K562 (cell line): ENCODE data around the gene OR6Y1. TPM values are rescaled to one million over a fixed set of nuclear protein-coding genes. Genes with fewer than 3 reads are reported as not detected.

Experiments used
- ATAC-seq: fragments of 200-7000 bp; cut with Tn5 transposase; 3 replicates; pipeline ENCODE4 v1.9.1; 2020; ENCODE audit warnings: moderate library complexity
- BruUV-seq: library from RNA; stranded (reverse); fragments of 400-500 nt; replicated peaks from 2 replicates; lab custom pipeline; 2021; lab: Mats Ljungman, UMichigan
- CTCF ChIA-PET: fragments of 300-600 bp; formaldehyde crosslinking; extraction: SDS; loops from one replicate; lab custom pipeline; 2021; ENCODE audit warnings: low intra/inter-chr PET ratio; lab: Yijun Ruan, JAX
- POLR2A ChIA-PET: fragments of 300-600, 350-650 bp; sonication (Branson Sonifier 250); formaldehyde crosslinking; extraction: SDS; loops from one replicate; lab custom pipeline; 2021; ENCODE audit warnings: antibody characterized with exemption, inconsistent platforms; lab: Yijun Ruan, JAX
- DNase-seq, 4 experiments: peaks; one replicate each; pipeline versions ENCODE4 v3.0.0 to v3.0.0-alpha.2; 2011 to 2018; ENCODE audit warnings: low spot score in 3 of 4, mixed read lengths in 3 of 4; ENCODE audit errors: extremely low read depth in 1 of 4
- FAIRE-seq: peaks from 2 replicates; lab custom pipeline; 2011; peaks lifted over from hg19 to GRCh38; lab: Jason Lieb, UNC
- H2AFZ ChIP-seq: 2 replicates; pipeline ENCODE4 v1.6.0; 2011; ENCODE audit warnings: low read depth, low read length, control low read depth, inconsistent platforms
- H3K27ac ChIP-seq: fragments of 200-600 bp; 3 replicates; pipeline ENCODE4 v1.8.0; 2011; ENCODE audit warnings: low read depth, mild to moderate bottlenecking, control low read depth, inconsistent platforms, low read length, moderate library complexity, mixed read lengths; ENCODE audit errors: extremely low read depth
- H3K27me3 ChIP-seq, 2 experiments: fragments of 300-600 bp in 1 of 2; 2 replicates in 1 of 2; 3 replicates in 1 of 2; pipeline versions ENCODE4 v1.6.0 to v1.8.0; 2011; ENCODE audit warnings: inconsistent platforms in 2 of 2, low read length in 2 of 2, mild to moderate bottlenecking in 1 of 2, mixed read lengths in 1 of 2, moderate library complexity in 1 of 2; ENCODE audit not compliant: control insufficient read depth in 2 of 2, insufficient read depth in 2 of 2
- H3K36me3 ChIP-seq: fragments of 300-600 bp; 3 replicates; pipeline ENCODE4 v1.8.0; 2011; ENCODE audit warnings: mild to moderate bottlenecking, low read length, inconsistent platforms; ENCODE audit not compliant: control insufficient read depth, insufficient read depth
- H3K4me1 ChIP-seq, 2 experiments: fragments of 200-600 bp in 1 of 2; replicated peaks in 1 of 2; 2 replicates in 1 of 2; 3 replicates in 1 of 2; pipeline versions ENCODE4 v1.5.1 to v1.8.0; 2011; ENCODE audit warnings: inconsistent platforms in 2 of 2, low read length in 2 of 2, mild to moderate bottlenecking in 1 of 2, mixed read lengths in 1 of 2, moderate library complexity in 1 of 2; ENCODE audit not compliant: control insufficient read depth in 2 of 2, insufficient read depth in 2 of 2
- H3K4me2 ChIP-seq: 2 replicates; pipeline ENCODE4 v1.6.1; 2011; ENCODE audit warnings: low read length, control low read depth, inconsistent platforms, mixed read lengths; ENCODE audit not compliant: insufficient read depth
- H3K4me3 ChIP-seq: fragments of 200-600 bp; sonication (generic), shearing (Covaris generic); 2 replicates; pipeline ENCODE4 v1.5.1; 2016; ENCODE audit warnings: control low read depth, inconsistent platforms
- H3K79me2 ChIP-seq: fragments of 200-600 bp; 3 replicates; pipeline ENCODE4 v1.8.0; 2011; ENCODE audit warnings: low read length, inconsistent platforms; ENCODE audit not compliant: control insufficient read depth, insufficient read depth
- H3K9ac ChIP-seq, 2 experiments: 2 replicates each; pipeline versions ENCODE4 v1.6.0 to v1.6.1; 2011; ENCODE audit warnings: low read depth in 2 of 2, low read length in 2 of 2, control low read depth in 1 of 2, inconsistent platforms in 1 of 2, mild to moderate bottlenecking in 1 of 2, mixed read lengths in 1 of 2; ENCODE audit not compliant: insufficient read depth in 1 of 2
- H3K9me1 ChIP-seq: one replicate; pipeline ENCODE4 v1.6.0; 2011; ENCODE audit warnings: inconsistent platforms, mild to moderate bottlenecking, low read length, moderate library complexity; ENCODE audit not compliant: control insufficient read depth, insufficient read depth
- H3K9me3 ChIP-seq: replicated peaks from 2 replicates; pipeline ENCODE4 v1.5.1; 2011; ENCODE audit warnings: low read depth, low read length, inconsistent platforms; ENCODE audit not compliant: control insufficient read depth, insufficient read depth
- H4K20me1 ChIP-seq: replicated peaks from 2 replicates; pipeline ENCODE4 v1.6.1; 2011; ENCODE audit warnings: low read length, inconsistent platforms, mixed read lengths; ENCODE audit not compliant: control insufficient read depth, insufficient read depth
- ATF1 ChIP-seq, 2 experiments: fragments of 450-650 bp in 1 of 2; IDR thresholded peaks; 2 replicates each; pipeline ENCODE4 v1.6.1; 2016; ENCODE audit warnings: missing compliant biosample characterization in 1 of 2, missing genetic modification characterization in 1 of 2
- ATF3 ChIP-seq, 2 experiments: fragments of 450-650 bp in 1 of 2; sonication (generic) in 1 of 2; formaldehyde crosslinking in 1 of 2; IDR thresholded peaks in 1 of 2; conservative IDR thresholded peaks in 1 of 2; 2 replicates each; pipeline versions ENCODE4 v1.6.1 to v1.8.1; 2016 to 2023; ENCODE audit warnings: mild to moderate bottlenecking in 2 of 2, moderate library complexity in 2 of 2, inconsistent platforms in 1 of 2, missing genetic modification reagents in 1 of 2
- CBFA2T3 ChIP-seq: fragments of 450-650 bp; IDR thresholded peaks from 2 replicates; pipeline ENCODE4 v1.6.1; 2017
- GABPA ChIP-seq: fragments of 200-800 bp; sonication (Bioruptor generic); conservative IDR thresholded peaks from 2 replicates; pipeline ENCODE4 v1.6.1; 2016; ENCODE audit warnings: low read depth, missing genetic modification characterization, missing compliant biosample characterization
- KLF1 ChIP-seq: fragments of 450-650 bp; IDR thresholded peaks from 2 replicates; pipeline ENCODE4 v1.6.1; 2016; ENCODE audit warnings: missing genetic modification characterization, missing compliant biosample characterization
- KLF16 ChIP-seq: IDR thresholded peaks from 2 replicates; pipeline ENCODE4 v1.6.1; 2016; ENCODE audit warnings: antibody characterized with exemption
- ZNF124 ChIP-seq: sonication (generic); formaldehyde crosslinking; IDR thresholded peaks from 2 replicates; pipeline ENCODE4 v1.8.1; 2022; ENCODE audit warnings: missing genetic modification reagents
- ZNF143 ChIP-seq: sonication (generic); formaldehyde crosslinking; IDR thresholded peaks from 2 replicates; pipeline ENCODE4 v1.9.0; 2022; ENCODE audit warnings: mild to moderate bottlenecking, missing genetic modification reagents
- WGBS: fragments of 100-300 bp; shearing (Covaris generic); methylation state at CpG from one replicate; pipeline ENCODE4 v1.1.6; 2016; ENCODE audit warnings: low coverage, mixed read lengths; ENCODE audit not compliant: insufficient coverage; ENCODE audit errors: missing lambda C conversion rate; 5-methylcytosine and 5-hydroxymethylcytosine counted together
- in situ Hi-C: fragments of 300-500 bp; cut with MboI; formaldehyde crosslinking; loops from 4 replicates; pipeline ENCODE4 v1.15.0; 2018; ENCODE audit warnings: inconsistent platforms, mixed read lengths
- intact Hi-C: fragments of 100-400 bp; cut with micrococcal nuclease; formaldehyde crosslinking; loops from 2 replicates; pipeline ENCODE4 v1.14.2; 2022
- polyA plus RNA-seq, 8 experiments: library from polyadenylated mRNA; depleted of rRNA in 4 of 8; stranded (reverse) in 5 of 8; unstranded in 3 of 8; fragments of >200 nt; fragmentation: Nextera tagmentation in 2 of 8; fragmentation: Illumina TruSeq in 1 of 8; extraction: Ambion mirVana in 2 of 8; extraction: Trizol in 1 of 8; gene quantifications; 2 replicates each; pipeline versions ENCODE4 v1.2.1 to v1.2.3, GENCODE V29; 2011 to 2014; ENCODE audit warnings: inconsistent platforms in 1 of 8, missing spikeins in 1 of 8
- total RNA-seq, 7 experiments: library from RNA; depleted of rRNA in 6 of 7; stranded (reverse); fragments of >200 nt in 6 of 7; fragmentation: Illumina TruSeq in 2 of 7; extraction: Trizol in 2 of 7; gene quantifications; 2 replicates each; pipeline versions ENCODE4 v1.2.1 to v1.2.3, GENCODE V29; 2011 to 2021; ENCODE audit warnings: low replicate concordance in 1 of 7
- TF ChIP-seq, protein P1 (sequence below): fragments of 450-650 bp; IDR thresholded peaks from 2 replicates; pipeline ENCODE4 v1.6.1; 2016; ENCODE audit warnings: mild to moderate bottlenecking, moderate library complexity
- TF ChIP-seq, protein P2 (sequence below): fragments of 250-450 bp; sonication (Bioruptor Pico); IDR thresholded peaks from 2 replicates; pipeline ENCODE4 v1.9.0; 2021; ENCODE audit warnings: mild to moderate bottlenecking

OR6Y1 gene
- total and polyA plus RNA-seq, 9 of the 15 experiments (the other 6 are each of a cell fraction or from before 2014, with no cell fraction given): not detected

GRCh38 chr1:158547533-158547932 lies 6.7 kb downstream of the OR6Y1 start:
- Histone ChIP-seq H4K20me1 (no peaks in the 10 kb centered on the region), H3K9ac (no peak overlapping the region), H3K36me3 (no peaks in the 10 kb centered on the region), H3K79me2 (no peaks in the 10 kb centered on the region), H3K27ac (no peak overlapping the region), H2AFZ (no peak overlapping the region), H3K9me1 (no peaks in the 10 kb centered on the region), H3K27me3 (no peaks in the 10 kb centered on the region), H3K4me3 (no peak overlapping the region), H3K4me2 (no peak overlapping the region), H3K9me3 (no peaks in the 10 kb centered on the region), H3K4me1 (no peaks in the 10 kb centered on the region)
- CTCF ChIA-PET: no interaction called here
- WGBS: 4% methylated on average over 2 of the region's 2 CpGs
- no peak for DNase-seq
- BruUV-seq: no TSS peak
- FAIRE-seq: no peak
- in situ Hi-C loops (no loop called here), intact Hi-C loops (no loop called here)
- POLR2A ChIA-PET: no interaction called here
- ATAC-seq: no peak
- no peak for TF ChIP-seq KLF16
- TF ChIP-seq CBFA2T3: no peak
- no peak for TF ChIP-seq ATF1 (CRISPR knock-in tag; IDR thresholded peaks at IDR 0.05)
- TF ChIP-seq ATF1 (tag; IDR thresholded peaks at IDR 0.05): no peak
- no peak for TF ChIP-seq KLF1
- TF ChIP-seq, protein P1, sequence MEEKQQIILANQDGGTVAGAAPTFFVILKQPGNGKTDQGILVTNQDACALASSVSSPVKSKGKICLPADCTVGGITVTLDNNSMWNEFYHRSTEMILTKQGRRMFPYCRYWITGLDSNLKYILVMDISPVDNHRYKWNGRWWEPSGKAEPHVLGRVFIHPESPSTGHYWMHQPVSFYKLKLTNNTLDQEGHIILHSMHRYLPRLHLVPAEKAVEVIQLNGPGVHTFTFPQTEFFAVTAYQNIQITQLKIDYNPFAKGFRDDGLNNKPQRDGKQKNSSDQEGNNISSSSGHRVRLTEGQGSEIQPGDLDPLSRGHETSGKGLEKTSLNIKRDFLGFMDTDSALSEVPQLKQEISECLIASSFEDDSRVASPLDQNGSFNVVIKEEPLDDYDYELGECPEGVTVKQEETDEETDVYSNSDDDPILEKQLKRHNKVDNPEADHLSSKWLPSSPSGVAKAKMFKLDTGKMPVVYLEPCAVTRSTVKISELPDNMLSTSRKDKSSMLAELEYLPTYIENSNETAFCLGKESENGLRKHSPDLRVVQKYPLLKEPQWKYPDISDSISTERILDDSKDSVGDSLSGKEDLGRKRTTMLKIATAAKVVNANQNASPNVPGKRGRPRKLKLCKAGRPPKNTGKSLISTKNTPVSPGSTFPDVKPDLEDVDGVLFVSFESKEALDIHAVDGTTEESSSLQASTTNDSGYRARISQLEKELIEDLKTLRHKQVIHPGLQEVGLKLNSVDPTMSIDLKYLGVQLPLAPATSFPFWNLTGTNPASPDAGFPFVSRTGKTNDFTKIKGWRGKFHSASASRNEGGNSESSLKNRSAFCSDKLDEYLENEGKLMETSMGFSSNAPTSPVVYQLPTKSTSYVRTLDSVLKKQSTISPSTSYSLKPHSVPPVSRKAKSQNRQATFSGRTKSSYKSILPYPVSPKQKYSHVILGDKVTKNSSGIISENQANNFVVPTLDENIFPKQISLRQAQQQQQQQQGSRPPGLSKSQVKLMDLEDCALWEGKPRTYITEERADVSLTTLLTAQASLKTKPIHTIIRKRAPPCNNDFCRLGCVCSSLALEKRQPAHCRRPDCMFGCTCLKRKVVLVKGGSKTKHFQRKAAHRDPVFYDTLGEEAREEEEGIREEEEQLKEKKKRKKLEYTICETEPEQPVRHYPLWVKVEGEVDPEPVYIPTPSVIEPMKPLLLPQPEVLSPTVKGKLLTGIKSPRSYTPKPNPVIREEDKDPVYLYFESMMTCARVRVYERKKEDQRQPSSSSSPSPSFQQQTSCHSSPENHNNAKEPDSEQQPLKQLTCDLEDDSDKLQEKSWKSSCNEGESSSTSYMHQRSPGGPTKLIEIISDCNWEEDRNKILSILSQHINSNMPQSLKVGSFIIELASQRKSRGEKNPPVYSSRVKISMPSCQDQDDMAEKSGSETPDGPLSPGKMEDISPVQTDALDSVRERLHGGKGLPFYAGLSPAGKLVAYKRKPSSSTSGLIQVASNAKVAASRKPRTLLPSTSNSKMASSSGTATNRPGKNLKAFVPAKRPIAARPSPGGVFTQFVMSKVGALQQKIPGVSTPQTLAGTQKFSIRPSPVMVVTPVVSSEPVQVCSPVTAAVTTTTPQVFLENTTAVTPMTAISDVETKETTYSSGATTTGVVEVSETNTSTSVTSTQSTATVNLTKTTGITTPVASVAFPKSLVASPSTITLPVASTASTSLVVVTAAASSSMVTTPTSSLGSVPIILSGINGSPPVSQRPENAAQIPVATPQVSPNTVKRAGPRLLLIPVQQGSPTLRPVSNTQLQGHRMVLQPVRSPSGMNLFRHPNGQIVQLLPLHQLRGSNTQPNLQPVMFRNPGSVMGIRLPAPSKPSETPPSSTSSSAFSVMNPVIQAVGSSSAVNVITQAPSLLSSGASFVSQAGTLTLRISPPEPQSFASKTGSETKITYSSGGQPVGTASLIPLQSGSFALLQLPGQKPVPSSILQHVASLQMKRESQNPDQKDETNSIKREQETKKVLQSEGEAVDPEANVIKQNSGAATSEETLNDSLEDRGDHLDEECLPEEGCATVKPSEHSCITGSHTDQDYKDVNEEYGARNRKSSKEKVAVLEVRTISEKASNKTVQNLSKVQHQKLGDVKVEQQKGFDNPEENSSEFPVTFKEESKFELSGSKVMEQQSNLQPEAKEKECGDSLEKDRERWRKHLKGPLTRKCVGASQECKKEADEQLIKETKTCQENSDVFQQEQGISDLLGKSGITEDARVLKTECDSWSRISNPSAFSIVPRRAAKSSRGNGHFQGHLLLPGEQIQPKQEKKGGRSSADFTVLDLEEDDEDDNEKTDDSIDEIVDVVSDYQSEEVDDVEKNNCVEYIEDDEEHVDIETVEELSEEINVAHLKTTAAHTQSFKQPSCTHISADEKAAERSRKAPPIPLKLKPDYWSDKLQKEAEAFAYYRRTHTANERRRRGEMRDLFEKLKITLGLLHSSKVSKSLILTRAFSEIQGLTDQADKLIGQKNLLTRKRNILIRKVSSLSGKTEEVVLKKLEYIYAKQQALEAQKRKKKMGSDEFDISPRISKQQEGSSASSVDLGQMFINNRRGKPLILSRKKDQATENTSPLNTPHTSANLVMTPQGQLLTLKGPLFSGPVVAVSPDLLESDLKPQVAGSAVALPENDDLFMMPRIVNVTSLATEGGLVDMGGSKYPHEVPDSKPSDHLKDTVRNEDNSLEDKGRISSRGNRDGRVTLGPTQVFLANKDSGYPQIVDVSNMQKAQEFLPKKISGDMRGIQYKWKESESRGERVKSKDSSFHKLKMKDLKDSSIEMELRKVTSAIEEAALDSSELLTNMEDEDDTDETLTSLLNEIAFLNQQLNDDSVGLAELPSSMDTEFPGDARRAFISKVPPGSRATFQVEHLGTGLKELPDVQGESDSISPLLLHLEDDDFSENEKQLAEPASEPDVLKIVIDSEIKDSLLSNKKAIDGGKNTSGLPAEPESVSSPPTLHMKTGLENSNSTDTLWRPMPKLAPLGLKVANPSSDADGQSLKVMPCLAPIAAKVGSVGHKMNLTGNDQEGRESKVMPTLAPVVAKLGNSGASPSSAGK: no peak
- TF ChIP-seq ZNF124: no peak
- TF ChIP-seq GABPA (tag): no peak
- TF ChIP-seq ATF3 (IDR thresholded peaks at IDR 0.05): no peak
- no peak for TF ChIP-seq ATF3 (CRISPR knock-in tag; conservative IDR thresholded peaks at IDR 0.05)
- TF ChIP-seq, protein P2, sequence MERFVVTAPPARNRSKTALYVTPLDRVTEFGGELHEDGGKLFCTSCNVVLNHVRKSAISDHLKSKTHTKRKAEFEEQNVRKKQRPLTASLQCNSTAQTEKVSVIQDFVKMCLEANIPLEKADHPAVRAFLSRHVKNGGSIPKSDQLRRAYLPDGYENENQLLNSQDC (CRISPR knock-in tag): no peak
- TF ChIP-seq ZNF143 (CRISPR knock-in tag): no peak
